Muscle layer of duodenum (tissue), 2 donors: Measurements from ENCODE around the gene AEBP1.

Source experiments
- H3K27ac ChIP-seq: one replicate; pipeline ENCODE4 v1.7.0; 2013; ENCODE audit warnings: mild to moderate bottlenecking, low read length
- H3K27me3 ChIP-seq: one replicate; pipeline ENCODE4 v1.7.0; 2013; ENCODE audit warnings: low read depth, mild to moderate bottlenecking, control low read depth, low read length
- H3K36me3 ChIP-seq, 2 donors: one replicate each; pipeline ENCODE4 v1.7.0; 2013; ENCODE audit warnings: low read length in 2 of 2, control low read depth in 1 of 2, mild to moderate bottlenecking in 1 of 2; ENCODE audit not compliant: insufficient read depth in 2 of 2, control insufficient read depth in 1 of 2
- H3K4me1 ChIP-seq, 2 donors: one replicate each; pipeline ENCODE4 v1.7.0; 2013; ENCODE audit warnings: low read length in 2 of 2, mild to moderate bottlenecking in 2 of 2, control low read depth in 1 of 2, moderate library complexity in 1 of 2; ENCODE audit not compliant: insufficient read depth in 2 of 2, control insufficient read depth in 1 of 2
- H3K4me3 ChIP-seq, 2 donors: one replicate each; pipeline ENCODE4 v1.7.0; 2013; ENCODE audit warnings: low read length in 2 of 2, low read depth in 1 of 2, mild to moderate bottlenecking in 1 of 2
- H3K9me3 ChIP-seq, 2 donors: one replicate each; pipeline ENCODE4 v1.7.0; 2013; ENCODE audit warnings: low read length in 2 of 2, control low read depth in 1 of 2, mild to moderate bottlenecking in 1 of 2; ENCODE audit not compliant: control insufficient read depth in 1 of 2
- donor health status: healthy.

Gene AEBP1

DNA sequence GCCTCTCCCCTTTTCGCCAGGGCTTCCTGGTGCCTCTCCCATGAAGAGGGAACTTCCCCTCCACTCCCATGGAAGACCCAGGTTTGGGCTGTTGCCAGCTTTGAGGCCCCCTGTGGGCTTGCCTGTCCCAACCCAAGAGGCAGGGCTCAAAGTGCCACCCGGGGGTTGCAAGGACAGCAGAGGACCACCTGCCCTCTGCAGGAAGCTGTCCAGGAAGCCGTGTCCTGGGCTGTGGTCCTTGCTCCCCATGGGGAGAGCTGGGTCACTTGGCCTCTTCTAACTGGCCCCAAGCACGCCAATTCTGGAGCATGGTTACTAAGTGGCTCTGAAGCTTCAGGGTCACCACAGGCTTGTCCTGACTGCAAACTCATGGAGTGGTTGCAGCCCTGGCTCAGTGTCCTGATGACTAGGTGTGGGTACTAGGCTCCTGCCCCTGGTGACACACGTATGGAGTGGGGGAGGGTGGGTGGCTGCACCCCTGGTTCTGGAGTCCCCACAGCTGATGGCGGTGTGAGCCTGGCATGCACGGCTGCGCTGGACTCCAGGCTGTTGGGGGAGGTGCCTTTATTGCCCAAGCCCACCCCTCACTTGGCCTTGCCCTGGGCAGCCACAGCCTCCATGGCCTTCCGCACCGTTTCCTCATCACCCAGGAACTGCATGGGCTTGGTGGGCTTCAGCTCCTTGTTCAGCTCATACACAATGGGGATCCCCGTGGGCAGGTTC lies 41.8 kb upstream of the AEBP1 start:
- Histone ChIP-seq H3K4me3 (no peak overlapping the region), H3K4me1 (peaks cover 0 to 15% of the 10 kb centered on the region in 2 donors), H3K36me3 (peaks cover 46 to 52% of the 10 kb centered on the region in 2 donors), H3K27ac (no peak overlapping the region), H3K9me3 (no peaks in the 10 kb centered on the region), H3K27me3 (no peaks in the 10 kb centered on the region)

GRCh38 chr7:44062903-44063295 lies 41.2 kb upstream of the AEBP1 start:
- Histone ChIP-seq H3K36me3 (peaks cover 40 to 46% of the 10 kb centered on the region in 2 donors), H3K9me3 (no peaks in the 10 kb centered on the region), H3K27ac (no peak overlapping the region), H3K4me1 (peaks cover 0 to 15% of the 10 kb centered on the region in 2 donors), H3K27me3 (no peaks in the 10 kb centered on the region), H3K4me3 (no peak overlapping the region)

DNA sequence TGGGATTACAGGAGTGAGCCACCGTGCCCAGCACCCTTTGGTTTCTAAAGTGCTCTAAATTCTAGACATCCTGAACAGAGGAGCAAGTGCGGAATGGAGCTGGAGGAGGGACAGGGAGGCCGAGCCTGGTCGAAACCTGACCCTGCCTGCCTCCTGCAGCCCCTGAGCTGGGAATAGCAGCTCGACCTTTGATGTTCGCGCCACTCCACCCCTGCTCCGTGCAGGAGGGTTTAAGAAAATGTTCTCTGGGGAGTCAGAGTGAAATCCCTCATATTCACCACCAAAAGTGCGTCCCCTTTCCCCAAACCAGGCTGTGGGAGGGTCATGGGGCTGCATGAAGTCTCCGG lies 40.6 kb upstream of the AEBP1 start:
- Histone ChIP-seq H3K27me3 (no peaks in the 10 kb centered on the region), H3K36me3 (peaks cover 35 to 40% of the 10 kb centered on the region in 2 donors), H3K4me1 (peaks cover 0 to 15% of the 10 kb centered on the region in 2 donors), H3K27ac (no peak overlapping the region), H3K4me3 (no peak overlapping the region), H3K9me3 (no peaks in the 10 kb centered on the region)

- Histone ChIP-seq H3K4me3 (no peak overlapping the region), H3K36me3 (peaks cover 29 to 35% of the 10 kb centered on the region in 2 donors), H3K9me3 (no peaks in the 10 kb centered on the region), H3K4me1 (peaks cover 0 to 15% of the 10 kb centered on the region in 2 donors), H3K27ac (no peak overlapping the region), H3K27me3 (no peaks in the 10 kb centered on the region)
These were observed 40.1 kb upstream of the AEBP1 start for GRCh38 chr7:44063894-44064651.

DNA sequence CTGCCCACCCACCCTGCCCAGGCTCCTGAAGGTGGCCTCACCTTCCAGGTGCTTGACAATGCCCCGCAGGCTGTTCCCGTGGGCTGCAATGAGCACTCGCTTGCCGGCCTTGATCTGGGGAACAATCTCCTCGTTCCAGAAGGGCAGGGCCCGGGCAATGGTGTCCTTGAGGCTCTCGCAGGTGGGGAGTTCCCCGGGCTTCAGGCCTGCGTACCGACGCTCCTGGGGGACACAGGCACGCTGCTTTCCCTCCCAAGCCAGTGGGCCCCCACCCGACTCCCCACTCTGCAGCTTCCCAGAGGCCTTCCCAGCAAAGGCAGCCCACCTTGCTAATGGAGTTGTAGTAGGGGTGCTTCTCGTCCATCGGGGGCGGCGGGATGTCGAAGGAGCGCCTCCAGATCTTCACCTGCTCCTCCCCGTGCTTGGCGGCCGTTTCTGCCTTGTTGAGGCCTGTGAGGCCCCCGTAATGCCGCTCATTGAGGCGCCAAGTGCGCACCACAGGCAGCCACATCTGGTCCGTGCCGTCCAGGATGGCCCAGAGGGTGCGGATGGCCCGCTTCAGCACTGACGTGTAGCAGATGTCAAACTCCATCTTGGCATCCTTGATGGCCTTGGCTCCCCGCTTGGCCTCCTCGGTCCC lies 39.2 kb upstream of the AEBP1 start:
- Histone ChIP-seq H3K27ac (no peak overlapping the region), H3K4me1 (peaks cover 0 to 15% of the 10 kb centered on the region in 2 donors), H3K27me3 (no peaks in the 10 kb centered on the region), H3K4me3 (no peak overlapping the region), H3K9me3 (no peaks in the 10 kb centered on the region), H3K36me3 (peaks cover 21 to 26% of the 10 kb centered on the region in 2 donors)

GRCh38 chr7:44065431-44066110 lies 38.6 kb upstream of the AEBP1 start, which contains the start of gene PGAM2:
TSS of gene PGAM2 (minus strand) at chr7:44065567. CDS start at chr7:44065529, 38 bp downstream.
- Histone ChIP-seq H3K4me1 (peaks cover 0 to 15% of the 10 kb centered on the region in 2 donors), H3K9me3 (no peaks in the 10 kb centered on the region), H3K27me3 (no peaks in the 10 kb centered on the region), H3K36me3 (peaks cover 15 to 20% of the 10 kb centered on the region in 2 donors), H3K27ac (no peak within 1 kb of the TSS), H3K4me3 (no peak within 1 kb of the TSS)

- Histone ChIP-seq H3K4me1 (peaks cover 0 to 15% of the 10 kb centered on the region in 2 donors), H3K27ac (no peak overlapping the region), H3K27me3 (no peaks in the 10 kb centered on the region)
These were observed 38.1 kb upstream of the AEBP1 start for GRCh38 chr7:44066111-44066460.

DNA sequence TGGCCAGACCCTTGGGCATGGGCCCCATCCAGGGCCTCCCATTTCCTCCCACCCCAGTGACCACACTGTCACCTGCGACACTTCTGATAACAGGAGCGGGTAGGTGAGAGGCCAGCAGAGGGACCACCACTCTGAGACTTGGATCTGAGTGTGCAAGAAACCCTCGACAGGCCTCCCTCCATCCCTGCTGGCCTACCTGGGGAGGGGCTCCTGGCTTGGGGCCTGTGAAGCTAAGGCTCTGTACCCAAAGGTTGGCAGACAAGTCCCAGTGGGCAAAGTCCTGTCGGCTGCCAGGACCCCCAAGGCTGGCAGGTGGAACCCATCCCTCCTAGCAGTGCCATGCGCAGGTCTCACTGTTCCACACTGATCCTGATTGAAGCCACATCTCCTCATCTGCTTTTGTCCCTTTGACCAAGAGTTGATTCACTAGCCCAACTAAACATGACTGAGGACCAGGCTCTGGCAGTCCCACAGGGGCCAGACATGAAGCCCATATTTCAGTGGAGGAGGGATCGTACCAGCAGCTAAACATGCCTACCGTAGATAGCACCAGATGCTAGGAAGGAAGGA lies 37.6 kb upstream of the AEBP1 start:
- H3K4me1 ChIP-seq: peaks cover 0 to 15% of the 10 kb centered on the region in 2 donors
- H3K36me3 ChIP-seq: peaks cover 6 to 9% of the 10 kb centered on the region in 2 donors
- no peaks in the 10 kb centered on the region for H3K9me3 ChIP-seq
- H3K27ac ChIP-seq: no peak overlapping the region
- no peaks in the 10 kb centered on the region for H3K27me3 ChIP-seq
- H3K4me3 ChIP-seq: no peak overlapping the region

More at GRCh38 chr7:44066111-44066460, 38.1 kb upstream of the AEBP1 start:
- Histone ChIP-seq H3K4me3 (no peak overlapping the region), H3K9me3 (no peaks in the 10 kb centered on the region), H3K36me3 (peaks cover 9 to 14% of the 10 kb centered on the region in 2 donors)

DNA sequence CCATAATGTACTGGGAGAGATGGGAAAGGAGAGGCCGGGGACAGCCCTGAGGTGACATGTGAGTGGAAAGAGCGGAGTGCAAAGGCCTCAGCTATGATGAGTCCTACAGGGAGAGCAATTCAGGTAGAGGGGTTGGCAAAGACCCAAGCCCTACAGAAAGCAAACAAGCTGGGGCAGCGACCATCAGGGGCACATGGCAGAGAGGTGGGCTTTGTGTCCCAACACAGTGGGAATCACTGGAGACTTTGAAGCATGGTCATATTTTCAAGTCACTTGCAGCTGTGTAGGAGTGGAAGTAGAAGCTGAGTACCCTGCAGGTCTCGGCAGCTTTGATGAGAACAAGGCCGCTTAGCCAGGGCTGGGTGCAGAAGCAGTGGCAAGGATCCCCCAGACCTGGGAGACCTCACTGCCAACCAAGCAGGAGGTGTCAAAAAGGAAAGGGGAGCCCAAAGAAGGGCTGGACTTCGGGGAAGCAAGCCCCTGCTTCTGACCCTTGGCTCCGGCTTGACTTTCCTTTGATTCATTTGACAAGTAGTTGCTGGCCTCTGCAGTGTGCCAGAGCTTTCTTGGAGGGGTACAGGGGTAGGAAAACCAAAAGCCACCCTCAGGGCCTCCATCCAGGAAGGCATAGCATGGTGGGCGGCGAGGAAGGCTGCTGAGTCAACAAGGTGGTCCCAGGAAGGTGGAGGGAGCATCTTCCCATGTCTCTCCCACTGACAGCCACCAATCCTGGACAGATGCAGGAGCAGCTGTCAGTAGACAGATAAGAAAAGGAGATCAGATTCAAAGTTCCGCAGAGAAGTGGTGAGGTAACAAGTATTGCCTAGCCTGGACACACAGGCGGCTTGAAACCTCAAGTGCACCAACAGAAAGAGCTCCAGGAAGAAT lies 36.8 kb upstream of the AEBP1 start:
- Histone ChIP-seq H3K9me3 (no peaks in the 10 kb centered on the region), H3K27me3 (no peaks in the 10 kb centered on the region), H3K4me3 (no peak overlapping the region), H3K36me3 (peaks cover 0 to 2% of the 10 kb centered on the region in 2 donors), H3K27ac (no peak overlapping the region), H3K4me1 (peaks cover 5 to 20% of the 10 kb centered on the region in 2 donors)

DNA sequence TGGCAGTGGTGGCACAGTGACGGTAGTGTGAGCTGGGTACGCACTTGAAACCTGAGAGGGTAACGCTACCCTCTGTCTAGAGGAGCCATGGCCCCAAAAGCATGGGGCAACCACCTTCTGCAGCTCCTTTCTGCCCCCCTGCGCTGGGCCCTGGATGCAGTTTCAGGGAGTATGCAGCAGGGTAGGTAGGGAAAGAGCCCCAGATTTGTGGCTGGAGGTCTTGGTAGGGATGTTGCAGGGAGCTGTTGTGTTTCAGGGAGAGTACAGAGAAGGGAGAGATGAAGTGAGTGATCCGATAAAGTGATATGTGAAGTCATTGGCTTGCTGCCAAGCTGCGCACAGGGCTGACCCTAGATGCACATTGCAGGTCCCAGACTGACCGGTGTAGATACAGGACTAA lies 36.1 kb upstream of the AEBP1 start:
- no peaks in the 10 kb centered on the region for H3K9me3 ChIP-seq
- H3K27ac ChIP-seq: no peak overlapping the region
- no peak overlapping the region for H3K4me3 ChIP-seq
- H3K36me3 ChIP-seq: peaks cover 6% of the 10 kb centered on the region in 2 donors
- H3K4me1 ChIP-seq: peaks cover 12 to 27% of the 10 kb centered on the region in 2 donors
- no peaks in the 10 kb centered on the region for H3K27me3 ChIP-seq
